Measurements from ENCODE around the gene NCKIPSD.
A peak's percentile ranks its signal among the peaks of the same experiment; 100 is the strongest.

NCKIPSD gene

GRCh38 chr3:48678056-48678455, 7.7 kb downstream of the NCKIPSD start:
- no peak for DNase-seq

GRCh38 chr3:48674505-48674904, 11.2 kb downstream of the NCKIPSD start:
- DNase-seq: no peak

GRCh38 chr3:48672522-48672921, 13.2 kb downstream of the NCKIPSD start:
- DNase-seq: no peak

GRCh38 chr3:48664929-48665328, 20.8 kb downstream of the NCKIPSD start:
- DNase-seq: no peak

- DNase-seq: no peak
Measured at GRCh38 chr3:48664313-48664644, 21.4 kb downstream of the NCKIPSD start.

- DNase-seq: peak; percentile 89
Measured at GRCh38 chr3:48663489-48664312, 22.0 kb downstream of the NCKIPSD start.

GRCh38 chr3:48662753-48663488, 22.8 kb downstream of the NCKIPSD start, which contains the start of gene CELSR3:
Gene CELSR3 (minus strand): TSS chr3:48662886. CDS start chr3:48662634, 252 bp downstream.
- peak; percentile 29 for DNase-seq

GRCh38 chr3:48662145-48662752, 23.5 kb downstream of the NCKIPSD start:
- no peak for DNase-seq

GRCh38 chr3:48661501-48662144, 24.1 kb downstream of the NCKIPSD start:
- peak; percentile 30 for DNase-seq

- no peak for DNase-seq
Measured at GRCh38 chr3:48660800-48661400, 24.8 kb downstream of the NCKIPSD start.

GRCh38 chr3:48656841-48657281, 28.9 kb downstream of the NCKIPSD start:
- no peak for DNase-seq

- peak; percentile 52 for DNase-seq
Measured at GRCh38 chr3:48656061-48656840, 29.5 kb downstream of the NCKIPSD start.

- DNase-seq: no peak
Measured at GRCh38 chr3:48655606-48656005, 30.1 kb downstream of the NCKIPSD start.

GRCh38 chr3:48655063-48655462, 30.7 kb downstream of the NCKIPSD start:
- no peak for DNase-seq

GRCh38 chr3:48652923-48653715, 32.6 kb downstream of the NCKIPSD start:
- no peak for DNase-seq

GRCh38 chr3:48651771-48652170, 33.9 kb downstream of the NCKIPSD start:
- DNase-seq: no peak

- DNase-seq: no peak
Measured at GRCh38 chr3:48650723-48651122, 35.0 kb downstream of the NCKIPSD start.

- no peak for DNase-seq
Measured at GRCh38 chr3:48648188-48648850, 37.4 kb downstream of the NCKIPSD start.

GRCh38 chr3:48647714-48648113, 38.0 kb downstream of the NCKIPSD start:
- no peak for DNase-seq
